Tibial artery (tissue), 4 donors: ENCODE measurements around the gene ABLIM2.

Source experiments
- DNase-seq, 2 donors: peaks; one replicate each; pipeline ENCODE4 v3.0.0-alpha.2; 2019
- H3K27ac ChIP-seq, 2 donors: fragments of 200-600 bp; sonication (generic) in 1 of 2; 1 replicate in 1 of 2; 2 replicates in 1 of 2; pipeline ENCODE4 v1.5.1; 2018 to 2019; ENCODE audit warnings: mild to moderate bottlenecking in 1 of 2
- H3K27me3 ChIP-seq, 2 donors: fragments of 200-600 bp; sonication (generic) in 1 of 2; one replicate each; pipeline versions ENCODE4 v1.5.1 to v1.6.0; 2016 to 2019
- H3K36me3 ChIP-seq, 3 donors: fragments of 200-600 bp; sonication (generic) in 2 of 3; one replicate each; pipeline ENCODE4 v1.5.1; 2016 to 2019; ENCODE audit warnings: mild to moderate bottlenecking in 2 of 3
- H3K4me1 ChIP-seq, 4 donors: fragments of 200-600 bp; sonication (generic) in 2 of 4; 1 replicate in 3 of 4; 2 replicates in 1 of 4; pipeline ENCODE4 v1.5.1; 2016 to 2019
- H3K4me3 ChIP-seq, 2 donors: fragments of 200-600 bp; sonication (generic) in 1 of 2; 1 replicate in 1 of 2; 2 replicates in 1 of 2; pipeline ENCODE4 v1.5.1; 2018 to 2019; ENCODE audit warnings: mild to moderate bottlenecking in 2 of 2
- H3K9me3 ChIP-seq, 3 donors: fragments of 200-600 bp; sonication (generic) in 1 of 3; one replicate each; pipeline ENCODE4 v1.5.1; 2016 to 2019
- intact Hi-C: fragments of 100-400 bp; cut with DNase I; formaldehyde crosslinking; loops from one replicate; pipeline ENCODE4 v1.15.0; 2023; ENCODE audit warnings: low total_unique reads
- TF ChIP-seq, protein P1 (sequence below), 2 experiments: fragments of 200-600 bp in 1 of 2; fragments of 450-650 bp in 1 of 2; IDR thresholded peaks; one replicate each; pipeline ENCODE4 v1.5.1; 2017 to 2019; ENCODE audit warnings: antibody characterized with exemption in 2 of 2, mild to moderate bottlenecking in 1 of 2, moderate library complexity in 1 of 2

The ABLIM2 gene

DNA sequence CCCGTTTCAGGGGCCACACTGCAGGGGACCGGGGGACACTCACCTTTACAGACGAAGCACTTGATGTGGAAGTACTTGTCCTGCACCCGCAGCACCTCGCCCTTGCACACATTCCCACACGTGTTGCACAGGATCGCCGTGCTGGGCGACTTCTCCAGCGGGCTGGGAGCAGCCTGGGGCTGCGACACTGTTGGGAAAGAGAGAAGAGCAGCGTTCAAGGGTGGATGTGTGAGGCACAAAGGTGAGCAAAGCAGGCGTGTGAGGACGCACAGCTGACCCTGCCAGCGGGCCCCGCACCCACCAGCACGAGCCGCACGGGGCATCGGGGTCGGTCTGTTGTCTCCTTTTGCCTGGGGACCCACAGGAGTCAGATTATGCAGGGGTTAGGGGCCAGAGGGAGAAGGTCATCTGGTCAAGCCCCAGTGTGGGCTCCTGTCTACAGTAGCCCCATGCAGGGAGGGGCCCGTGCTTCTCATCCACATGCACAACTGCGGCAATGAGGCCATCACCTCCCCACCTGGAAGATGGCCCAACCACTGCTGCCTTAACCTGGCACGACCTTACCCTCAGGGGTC, 52.1 kb downstream of the ABLIM2 start:
- intact Hi-C loops = no loop called here
- Histone ChIP-seq H3K27me3 (no peaks in the 10 kb centered on the region), H3K27ac (no peak overlapping the region), H3K9me3 (no peaks in the 10 kb centered on the region), H3K36me3 (no peaks in the 10 kb centered on the region), H3K4me3 (no peak overlapping the region), H3K4me1 (no peaks in the 10 kb centered on the region)
- DNase-seq = no peak
- TF ChIP-seq, protein P1, sequence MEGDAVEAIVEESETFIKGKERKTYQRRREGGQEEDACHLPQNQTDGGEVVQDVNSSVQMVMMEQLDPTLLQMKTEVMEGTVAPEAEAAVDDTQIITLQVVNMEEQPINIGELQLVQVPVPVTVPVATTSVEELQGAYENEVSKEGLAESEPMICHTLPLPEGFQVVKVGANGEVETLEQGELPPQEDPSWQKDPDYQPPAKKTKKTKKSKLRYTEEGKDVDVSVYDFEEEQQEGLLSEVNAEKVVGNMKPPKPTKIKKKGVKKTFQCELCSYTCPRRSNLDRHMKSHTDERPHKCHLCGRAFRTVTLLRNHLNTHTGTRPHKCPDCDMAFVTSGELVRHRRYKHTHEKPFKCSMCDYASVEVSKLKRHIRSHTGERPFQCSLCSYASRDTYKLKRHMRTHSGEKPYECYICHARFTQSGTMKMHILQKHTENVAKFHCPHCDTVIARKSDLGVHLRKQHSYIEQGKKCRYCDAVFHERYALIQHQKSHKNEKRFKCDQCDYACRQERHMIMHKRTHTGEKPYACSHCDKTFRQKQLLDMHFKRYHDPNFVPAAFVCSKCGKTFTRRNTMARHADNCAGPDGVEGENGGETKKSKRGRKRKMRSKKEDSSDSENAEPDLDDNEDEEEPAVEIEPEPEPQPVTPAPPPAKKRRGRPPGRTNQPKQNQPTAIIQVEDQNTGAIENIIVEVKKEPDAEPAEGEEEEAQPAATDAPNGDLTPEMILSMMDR (IDR thresholded peaks at IDR 0.05) = no peak

- H3K4me1 ChIP-seq = no peaks in the 10 kb centered on the region
- H3K27ac ChIP-seq = no peak overlapping the region
- no peaks in the 10 kb centered on the region for H3K9me3 ChIP-seq
- no peak overlapping the region for H3K4me3 ChIP-seq
- no peaks in the 10 kb centered on the region for H3K36me3 ChIP-seq
- intact Hi-C loops = no loop called here
- TF ChIP-seq, protein P1 (IDR thresholded peaks at IDR 0.05) = no peak
- no peak for DNase-seq
- H3K27me3 ChIP-seq = no peaks in the 10 kb centered on the region
Measured at GRCh38 chr4:8105306-8106100, 53.1 kb downstream of the ABLIM2 start.

GRCh38 chr4:8104491-8105305, 53.9 kb downstream of the ABLIM2 start:
- Histone ChIP-seq H3K27ac (no peak overlapping the region), H3K27me3 (no peaks in the 10 kb centered on the region), H3K9me3 (no peaks in the 10 kb centered on the region), H3K4me3 (no peak overlapping the region), H3K4me1 (no peaks in the 10 kb centered on the region), H3K36me3 (no peaks in the 10 kb centered on the region)
- intact Hi-C loops = no loop called here
- TF ChIP-seq, protein P1 (IDR thresholded peaks at IDR 0.05) = no peak
- no peak for DNase-seq

GRCh38 chr4:8103421-8104390, 54.9 kb downstream of the ABLIM2 start:
- Histone ChIP-seq H3K9me3 (no peaks in the 10 kb centered on the region), H3K4me1 (no peaks in the 10 kb centered on the region), H3K4me3 (no peak overlapping the region), H3K27ac (no peak overlapping the region), H3K27me3 (no peaks in the 10 kb centered on the region), H3K36me3 (no peaks in the 10 kb centered on the region)
- no peak for DNase-seq
- TF ChIP-seq, protein P1 (IDR thresholded peaks at IDR 0.05) = no peak
- intact Hi-C loops = no loop called here

DNA sequence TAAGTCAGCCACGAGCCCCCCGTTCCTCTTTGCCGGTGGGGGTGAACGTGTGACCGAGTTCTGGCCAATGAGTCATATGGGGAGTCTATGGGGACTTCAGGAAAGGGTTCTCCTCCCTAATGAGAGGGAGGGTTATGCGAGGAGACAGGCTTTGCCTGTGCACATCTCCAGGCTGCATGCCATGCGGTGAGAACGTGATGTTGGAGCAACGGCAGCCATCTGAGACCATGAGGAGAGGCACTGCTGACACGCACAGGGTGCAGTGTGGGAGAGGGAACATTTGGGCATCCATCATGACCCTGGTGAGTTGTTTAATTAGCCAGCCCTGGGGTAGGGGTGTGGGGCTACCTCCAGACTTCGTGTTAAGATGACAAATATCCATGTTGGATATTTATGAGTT, 55.8 kb downstream of the ABLIM2 start:
- H3K4me1 ChIP-seq = no peaks in the 10 kb centered on the region
- H3K9me3 ChIP-seq = no peaks in the 10 kb centered on the region
- H3K4me3 ChIP-seq = no peak overlapping the region
- H3K36me3 ChIP-seq = no peaks in the 10 kb centered on the region
- DNase-seq = no peak
- H3K27me3 ChIP-seq = no peaks in the 10 kb centered on the region
- H3K27ac ChIP-seq = no peak overlapping the region
- TF ChIP-seq, protein P1 (IDR thresholded peaks at IDR 0.05) = no peak
- intact Hi-C loops = no loop called here
